ENCODE results near the gene SOX10.

Gene SOX10

GRCh38 chr22:38012604-38013072 is 28.3 kb upstream of the SOX10 start:
- TF ChIP-seq FOXP2 (optimal IDR thresholded peaks at IDR 0.05; ENCODE audit: borderline replicate concordance, extremely low read depth, extremely low read length, insufficient read depth) (no peak), TAF1 (IDR thresholded peaks at IDR 0.05; ENCODE audit: borderline replicate concordance, insufficient read depth, low read length) (no peak), POLR2AphosphoS5 (IDR thresholded peaks at IDR 0.05; ENCODE audit: low read depth, low read length) (no peak), SIN3A (IDR thresholded peaks at IDR 0.05; ENCODE audit: borderline replicate concordance, insufficient read depth, low read length) (no peak), REST (IDR thresholded peaks at IDR 0.05; ENCODE audit: insufficient read depth in 1 of 2, low read depth in 2 of 2, low read length in 2 of 2) (no peak)

GRCh38 chr22:38009000-38009806 is 24.8 kb upstream of the SOX10 start:
- TF ChIP-seq REST (IDR thresholded peaks at IDR 0.05; ENCODE audit: insufficient read depth in 1 of 2, low read depth in 2 of 2, low read length in 2 of 2): no peak
- no peak for TF ChIP-seq FOXP2 (optimal IDR thresholded peaks at IDR 0.05; ENCODE audit: borderline replicate concordance, extremely low read depth, extremely low read length, insufficient read depth)
- no peak for TF ChIP-seq SIN3A (IDR thresholded peaks at IDR 0.05; ENCODE audit: borderline replicate concordance, insufficient read depth, low read length)
- TF ChIP-seq POLR2AphosphoS5 (IDR thresholded peaks at IDR 0.05; ENCODE audit: low read depth, low read length): no peak
- TF ChIP-seq TAF1 (IDR thresholded peaks at IDR 0.05; ENCODE audit: borderline replicate concordance, insufficient read depth, low read length): no peak

GRCh38 chr22:38007330-38007902 is 23.1 kb upstream of the SOX10 start:
- TF ChIP-seq POLR2AphosphoS5 (IDR thresholded peaks at IDR 0.05; ENCODE audit: low read depth, low read length) (no peak), REST (IDR thresholded peaks at IDR 0.05; ENCODE audit: insufficient read depth in 1 of 2, low read depth in 2 of 2, low read length in 2 of 2) (no peak)

GRCh38 chr22:38006906-38007305 is 22.6 kb upstream of the SOX10 start:
- no peak for TF ChIP-seq TAF1 (IDR thresholded peaks at IDR 0.05; ENCODE audit: borderline replicate concordance, insufficient read depth, low read length)
- no peak for TF ChIP-seq SIN3A (IDR thresholded peaks at IDR 0.05; ENCODE audit: borderline replicate concordance, insufficient read depth, low read length)
- no peak for TF ChIP-seq REST (IDR thresholded peaks at IDR 0.05; ENCODE audit: insufficient read depth in 1 of 2, low read depth in 2 of 2, low read length in 2 of 2)
- TF ChIP-seq FOXP2 (optimal IDR thresholded peaks at IDR 0.05; ENCODE audit: borderline replicate concordance, extremely low read depth, extremely low read length, insufficient read depth): no peak
- TF ChIP-seq POLR2AphosphoS5 (IDR thresholded peaks at IDR 0.05; ENCODE audit: low read depth, low read length): no peak
